ENCODE results near the gene ENTPD2. TPM values are rescaled to one million over a fixed set of nuclear protein-coding genes. Genes with fewer than 3 reads are reported as not detected.
A peak's percentile ranks its signal among the peaks of the same experiment; 100 is the strongest.

The ENTPD2 gene
- total and polyA plus RNA-seq, 9 of the 15 experiments (the other 6 are each of a cell fraction or from before 2014, with no cell fraction given) = 0.04 to 0.60 (median 0.14) TPM; not detected in 4

DNA sequence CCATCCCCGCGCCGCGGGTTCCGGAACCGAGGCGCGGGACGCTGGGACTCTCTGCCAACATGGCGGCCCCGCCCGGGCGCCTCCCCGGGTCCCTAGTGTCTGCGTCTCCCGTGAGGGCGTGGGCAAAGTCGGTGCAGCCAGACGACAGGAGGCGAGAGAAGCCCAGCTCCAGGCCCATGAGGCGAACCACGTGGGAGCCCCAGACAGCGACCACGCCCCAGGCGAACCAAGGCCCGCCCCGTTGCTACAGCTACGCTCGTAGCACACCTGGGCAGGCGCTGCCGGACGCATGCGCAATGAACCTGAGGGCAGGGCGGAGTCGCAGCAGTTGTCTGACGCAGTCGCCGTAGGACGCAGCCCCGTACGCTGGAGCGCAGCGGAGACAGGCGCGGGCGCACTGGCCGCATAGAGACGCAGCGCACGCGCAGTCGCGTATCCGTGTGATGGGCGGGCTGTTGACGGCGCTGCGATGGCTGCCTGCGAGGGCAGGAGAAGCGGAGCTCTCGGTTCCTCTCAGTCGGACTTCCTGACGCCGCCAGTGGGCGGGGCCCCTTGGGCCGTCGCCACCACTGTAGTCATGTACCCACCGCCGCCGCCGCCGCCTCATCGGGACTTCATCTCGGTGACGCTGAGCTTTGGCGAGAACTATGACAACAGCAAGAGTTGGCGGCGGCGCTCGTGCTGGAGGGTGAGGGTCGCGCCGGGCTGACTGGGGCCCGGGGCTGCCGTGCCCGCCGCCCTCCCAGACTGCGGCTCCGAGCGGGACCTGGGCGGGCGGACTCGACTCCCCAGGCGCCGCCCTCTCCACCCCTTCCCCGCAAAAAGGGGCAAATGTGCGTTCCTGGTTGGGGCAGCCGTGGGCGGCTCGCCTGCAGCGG, 32.9 kb upstream of the ENTPD2 start, which contains the start of gene MAN1B1 (continued):
- TF ChIP-seq, protein P1, sequence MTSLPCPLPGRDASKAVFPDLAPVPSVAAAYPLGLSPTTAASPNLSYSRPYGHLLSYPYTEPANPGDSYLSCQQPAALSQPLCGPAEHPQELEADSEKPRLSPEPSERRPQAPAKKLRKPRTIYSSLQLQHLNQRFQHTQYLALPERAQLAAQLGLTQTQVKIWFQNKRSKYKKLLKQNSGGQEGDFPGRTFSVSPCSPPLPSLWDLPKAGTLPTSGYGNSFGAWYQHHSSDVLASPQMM (CRISPR knock-in tag; IDR thresholded peaks at IDR 0.05) = no peak
- TF ChIP-seq, protein P2, sequence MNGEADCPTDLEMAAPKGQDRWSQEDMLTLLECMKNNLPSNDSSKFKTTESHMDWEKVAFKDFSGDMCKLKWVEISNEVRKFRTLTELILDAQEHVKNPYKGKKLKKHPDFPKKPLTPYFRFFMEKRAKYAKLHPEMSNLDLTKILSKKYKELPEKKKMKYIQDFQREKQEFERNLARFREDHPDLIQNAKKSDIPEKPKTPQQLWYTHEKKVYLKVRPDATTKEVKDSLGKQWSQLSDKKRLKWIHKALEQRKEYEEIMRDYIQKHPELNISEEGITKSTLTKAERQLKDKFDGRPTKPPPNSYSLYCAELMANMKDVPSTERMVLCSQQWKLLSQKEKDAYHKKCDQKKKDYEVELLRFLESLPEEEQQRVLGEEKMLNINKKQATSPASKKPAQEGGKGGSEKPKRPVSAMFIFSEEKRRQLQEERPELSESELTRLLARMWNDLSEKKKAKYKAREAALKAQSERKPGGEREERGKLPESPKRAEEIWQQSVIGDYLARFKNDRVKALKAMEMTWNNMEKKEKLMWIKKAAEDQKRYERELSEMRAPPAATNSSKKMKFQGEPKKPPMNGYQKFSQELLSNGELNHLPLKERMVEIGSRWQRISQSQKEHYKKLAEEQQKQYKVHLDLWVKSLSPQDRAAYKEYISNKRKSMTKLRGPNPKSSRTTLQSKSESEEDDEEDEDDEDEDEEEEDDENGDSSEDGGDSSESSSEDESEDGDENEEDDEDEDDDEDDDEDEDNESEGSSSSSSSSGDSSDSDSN (IDR thresholded peaks at IDR 0.05; ENCODE audit: borderline replicate concordance in 1 of 2, low read depth in 2 of 2, low read length in 2 of 2) = peak in 1 of 2 experiments; percentile 68; a peak in 1 of 4 replicates
- TF ChIP-seq SMAD3 (CRISPR knock-in tag; conservative IDR thresholded peaks at IDR 0.05) (no peak), POLR2H (tag; IDR thresholded peaks at IDR 0.05; ENCODE audit: low read depth) (peak; percentile 77), ATF1 (CRISPR knock-in tag; IDR thresholded peaks at IDR 0.05) (peak; percentile 57; the same call in 1 of the 2 replicates), ATF1 (tag; IDR thresholded peaks at IDR 0.05) (peak; percentile 92), RBM22 (IDR thresholded peaks at IDR 0.05; ENCODE audit: low read depth, low read length, poor library complexity, severe bottlenecking) (peak; percentile 27), HNRNPK (IDR thresholded peaks at IDR 0.05; ENCODE audit: low read depth, low read length, poor library complexity, severe bottlenecking) (no peak), ZNF76 (CRISPR knock-in tag; IDR thresholded peaks at IDR 0.05; ENCODE audit: borderline replicate concordance) (no peak), ZNF639 (CRISPR knock-in tag; conservative IDR thresholded peaks at IDR 0.05 in 1 of 2, IDR thresholded peaks at IDR 0.05 in 1 of 2) (peak in 1 of 2 experiments; percentile 84; a peak in 2 of 4 replicates), TRIM24 (IDR thresholded peaks at IDR 0.05) (no peak), MCM3 (IDR thresholded peaks at IDR 0.05) (no peak), HDAC1 (IDR thresholded peaks at IDR 0.05) (peak in 1 of 2 experiments; percentile 95; a peak in 2 of 4 replicates), MAFF (IDR thresholded peaks at IDR 0.05; ENCODE audit: low read length) (no peak), KDM5B (IDR thresholded peaks at IDR 0.05; ENCODE audit: insufficient replicate concordance, low read depth, low read length) (peak; percentile 65), CEBPG (CRISPR knock-in tag; IDR thresholded peaks at IDR 0.05) (0 out of 2 replicates have a peak, but pooled peaks have one; percentile 5), CEBPG (tag; conservative IDR thresholded peaks at IDR 0.05 in 1 of 2, IDR thresholded peaks at IDR 0.05 in 1 of 2) (no peak)
- TF ChIP-seq, protein P3, sequence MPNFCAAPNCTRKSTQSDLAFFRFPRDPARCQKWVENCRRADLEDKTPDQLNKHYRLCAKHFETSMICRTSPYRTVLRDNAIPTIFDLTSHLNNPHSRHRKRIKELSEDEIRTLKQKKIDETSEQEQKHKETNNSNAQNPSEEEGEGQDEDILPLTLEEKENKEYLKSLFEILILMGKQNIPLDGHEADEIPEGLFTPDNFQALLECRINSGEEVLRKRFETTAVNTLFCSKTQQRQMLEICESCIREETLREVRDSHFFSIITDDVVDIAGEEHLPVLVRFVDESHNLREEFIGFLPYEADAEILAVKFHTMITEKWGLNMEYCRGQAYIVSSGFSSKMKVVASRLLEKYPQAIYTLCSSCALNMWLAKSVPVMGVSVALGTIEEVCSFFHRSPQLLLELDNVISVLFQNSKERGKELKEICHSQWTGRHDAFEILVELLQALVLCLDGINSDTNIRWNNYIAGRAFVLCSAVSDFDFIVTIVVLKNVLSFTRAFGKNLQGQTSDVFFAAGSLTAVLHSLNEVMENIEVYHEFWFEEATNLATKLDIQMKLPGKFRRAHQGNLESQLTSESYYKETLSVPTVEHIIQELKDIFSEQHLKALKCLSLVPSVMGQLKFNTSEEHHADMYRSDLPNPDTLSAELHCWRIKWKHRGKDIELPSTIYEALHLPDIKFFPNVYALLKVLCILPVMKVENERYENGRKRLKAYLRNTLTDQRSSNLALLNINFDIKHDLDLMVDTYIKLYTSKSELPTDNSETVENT (CRISPR knock-in tag; IDR thresholded peaks at IDR 0.05) = peak; percentile 4; the same call in 1 of the 2 replicates
- TF ChIP-seq, protein P4, sequence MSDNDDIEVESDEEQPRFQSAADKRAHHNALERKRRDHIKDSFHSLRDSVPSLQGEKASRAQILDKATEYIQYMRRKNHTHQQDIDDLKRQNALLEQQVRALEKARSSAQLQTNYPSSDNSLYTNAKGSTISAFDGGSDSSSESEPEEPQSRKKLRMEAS (CRISPR knock-in tag; IDR thresholded peaks at IDR 0.05) = peak; percentile 98

Data from K562 (cell line).